Stimulated activated CD4-positive, alpha-beta T cell treated with anti-CD3 and anti-CD28 coated beads, TNF-alpha, amount 100 ng/mL, for 4 hours (primary cell): ENCODE results near the gene SORCS2.

Source experiments
- DNase-seq, 3 experiments: peaks; one replicate each; pipeline ENCODE4 v3.0.0-alpha.2; 2020; ENCODE audit warnings: low read depth in 3 of 3

SORCS2 gene

DNA sequence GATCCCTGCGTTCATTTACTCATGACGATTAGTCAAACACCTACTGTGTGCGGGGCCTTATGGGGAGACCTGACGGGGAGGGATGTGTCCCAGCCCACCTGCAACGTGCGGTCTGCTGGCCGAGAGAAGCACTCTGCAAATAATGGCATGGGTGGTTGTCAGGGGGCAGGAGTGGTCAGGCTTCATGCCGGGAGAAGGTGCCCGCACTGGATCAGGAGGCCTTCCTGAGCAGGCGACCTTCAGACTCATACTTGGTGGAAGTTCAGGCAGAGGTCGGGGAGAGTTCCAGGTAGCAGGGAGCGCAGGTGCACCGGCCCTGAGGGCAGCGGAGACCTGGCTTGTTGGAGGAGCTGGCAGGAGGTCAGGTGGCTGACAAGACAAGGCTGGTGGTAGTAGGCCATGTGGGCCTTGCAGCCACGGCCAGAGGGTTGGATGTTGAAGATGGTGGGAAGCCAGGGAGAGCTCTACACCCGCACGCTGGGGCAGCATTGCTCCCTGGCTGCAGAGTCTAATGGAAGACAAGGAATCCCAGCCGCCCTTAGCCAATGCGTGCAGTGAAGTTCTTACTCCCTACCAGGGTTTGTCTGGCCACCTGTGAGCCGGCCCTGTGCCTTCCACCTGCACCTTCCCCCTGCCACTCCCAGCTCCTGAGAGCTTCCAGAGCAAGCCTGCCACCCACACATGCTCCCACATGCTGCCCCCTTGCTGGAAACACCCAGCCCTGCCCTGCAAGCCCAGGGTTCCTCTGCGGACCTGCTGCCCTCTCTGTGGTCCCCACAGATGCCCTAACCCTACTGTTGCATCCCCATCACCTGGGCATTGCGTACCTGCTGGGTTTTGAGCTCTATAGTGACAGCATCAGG, 145.1 kb downstream of the SORCS2 start:
- DNase-seq = no peak

DNA sequence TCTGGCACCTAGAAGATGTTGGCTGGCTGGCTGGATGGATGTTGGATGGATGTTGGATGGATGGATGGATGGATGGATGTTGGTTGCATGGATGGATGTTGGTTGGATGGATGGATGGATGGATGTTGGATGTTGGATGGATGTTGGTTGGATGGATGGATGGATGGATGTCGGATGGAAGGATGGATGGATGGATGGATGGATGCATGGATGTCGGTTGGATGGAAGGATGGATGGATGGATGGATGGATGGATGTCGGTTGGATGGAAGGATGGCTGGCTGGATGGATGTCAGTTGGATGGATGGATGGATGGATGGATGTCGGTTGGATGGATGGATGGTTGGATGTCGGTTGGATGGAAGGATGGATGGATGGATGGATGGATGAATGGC, 145.7 kb downstream of the SORCS2 start:
- no peak for DNase-seq

GRCh38 chr4:7338876-7339623, 146.7 kb downstream of the SORCS2 start:
- no peak for DNase-seq

GRCh38 chr4:7339751-7340552, 147.6 kb downstream of the SORCS2 start:
- no peak for DNase-seq

DNA sequence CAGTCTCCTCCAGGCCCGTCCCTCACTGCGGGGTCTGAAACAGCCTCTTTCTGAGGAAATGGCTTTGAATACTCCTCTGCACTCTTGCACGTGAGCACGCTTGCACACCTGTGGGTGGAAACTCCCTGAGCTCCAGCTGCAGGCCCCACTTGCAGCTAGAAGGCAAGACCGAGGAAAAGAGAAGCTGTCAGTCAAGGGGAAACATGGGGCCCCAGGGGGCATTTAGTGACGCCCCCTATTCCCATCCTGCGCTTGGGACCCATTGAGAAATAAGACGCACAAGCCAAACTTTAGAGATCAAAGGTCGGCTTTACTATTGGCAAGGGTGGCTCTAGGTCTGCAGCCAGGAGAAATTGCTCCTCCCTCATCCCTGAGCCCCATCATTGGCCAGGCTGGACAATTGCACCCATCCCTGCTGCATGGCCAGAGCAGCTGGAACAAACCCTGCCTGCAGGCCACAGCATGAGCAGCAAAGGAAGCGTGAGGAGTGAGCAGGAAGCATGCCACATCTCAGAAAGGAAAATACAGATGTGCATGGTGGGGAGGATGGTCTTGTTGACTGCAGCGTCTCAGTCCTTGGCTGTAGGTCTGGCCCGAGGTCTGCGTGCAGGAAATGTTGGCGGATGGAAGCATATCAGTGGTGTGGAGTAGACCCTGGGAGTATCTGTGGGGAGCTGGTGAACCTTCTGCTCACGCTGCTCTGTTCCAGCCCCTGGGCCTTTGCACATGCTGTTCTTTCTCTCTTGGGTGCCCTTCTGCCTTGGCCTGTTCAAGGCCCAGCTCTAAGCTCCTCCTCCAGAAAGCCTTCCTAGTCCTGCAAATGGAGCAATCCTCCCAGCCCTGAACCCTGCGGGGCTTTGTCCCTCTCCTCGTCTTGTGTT, 148.5 kb downstream of the SORCS2 start:
- no peak for DNase-seq

GRCh38 chr4:7341491-7342222, 149.3 kb downstream of the SORCS2 start:
- no peak for DNase-seq

- DNase-seq = no peak
Observed at GRCh38 chr4:7342223-7343080, 150.1 kb downstream of the SORCS2 start.

DNA sequence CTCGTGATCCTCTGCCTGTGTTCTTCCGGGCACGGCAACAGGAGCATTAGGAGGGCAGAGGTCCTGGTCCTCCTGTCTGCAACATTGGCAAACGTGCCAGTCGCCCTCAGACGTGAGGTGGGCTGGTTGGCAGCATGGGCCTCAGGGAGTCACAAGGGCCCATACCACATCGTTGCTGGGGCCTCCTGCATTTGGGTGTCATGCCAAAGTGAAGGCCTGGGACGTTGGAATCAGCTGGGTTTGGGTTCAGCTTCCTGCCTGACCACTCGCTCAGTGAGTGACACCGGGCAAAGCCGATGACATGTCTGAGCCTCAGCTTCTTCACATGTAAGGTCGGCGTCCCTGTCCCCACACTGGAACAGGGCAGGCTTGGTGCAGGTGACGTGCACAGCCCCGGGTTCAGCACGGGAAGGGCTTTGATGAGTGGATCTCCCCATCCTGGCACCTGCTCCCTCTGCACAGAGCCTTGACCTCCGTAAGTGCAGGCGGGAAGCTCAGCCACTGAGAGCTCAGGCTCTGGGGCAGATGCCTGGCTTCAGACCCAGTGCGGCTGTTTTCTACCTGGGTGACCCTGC, 150.8 kb downstream of the SORCS2 start:
- no peak for DNase-seq

DNA sequence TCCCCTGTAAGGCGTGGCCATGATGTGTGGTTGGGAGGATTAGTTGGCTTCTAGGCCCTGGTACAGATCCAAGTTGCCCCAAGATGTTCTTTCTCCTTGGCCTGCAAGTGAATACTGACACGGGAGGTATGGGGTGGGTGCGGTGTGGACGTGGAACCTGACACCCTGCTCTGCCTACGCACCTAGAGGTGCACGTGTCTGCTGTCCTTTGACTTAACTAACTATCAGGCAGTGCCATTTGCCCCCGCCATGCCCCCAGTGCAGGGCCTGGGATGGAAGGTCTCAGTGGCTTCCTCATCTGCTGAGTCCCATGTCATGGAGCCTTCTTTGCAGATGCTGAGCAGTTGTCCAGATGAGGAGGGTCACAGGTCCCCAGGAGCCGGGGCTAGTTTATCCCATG, 151.6 kb downstream of the SORCS2 start:
- no peak for DNase-seq

GRCh38 chr4:7344636-7345155, 152.4 kb downstream of the SORCS2 start:
- no peak for DNase-seq

DNA sequence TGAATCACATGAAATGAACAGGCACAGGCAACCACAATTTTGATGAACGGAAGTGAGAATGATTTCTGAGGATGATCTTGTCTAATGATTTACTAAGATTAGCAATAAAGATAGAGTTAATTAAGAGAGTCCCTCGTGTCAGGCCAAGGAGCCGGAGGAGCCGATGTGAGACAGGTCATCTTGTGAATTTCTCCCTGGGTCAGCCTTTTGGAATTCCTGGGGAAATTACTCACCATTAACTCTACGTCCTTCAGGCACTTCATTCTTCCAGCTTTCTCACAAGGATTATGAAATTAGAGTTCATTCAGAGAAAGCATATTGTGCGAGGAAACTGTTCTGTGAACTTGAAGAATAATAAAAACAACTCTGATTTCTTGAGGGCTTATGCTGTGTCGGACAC, 155.6 kb downstream of the SORCS2 start:
- DNase-seq = no peak

DNA sequence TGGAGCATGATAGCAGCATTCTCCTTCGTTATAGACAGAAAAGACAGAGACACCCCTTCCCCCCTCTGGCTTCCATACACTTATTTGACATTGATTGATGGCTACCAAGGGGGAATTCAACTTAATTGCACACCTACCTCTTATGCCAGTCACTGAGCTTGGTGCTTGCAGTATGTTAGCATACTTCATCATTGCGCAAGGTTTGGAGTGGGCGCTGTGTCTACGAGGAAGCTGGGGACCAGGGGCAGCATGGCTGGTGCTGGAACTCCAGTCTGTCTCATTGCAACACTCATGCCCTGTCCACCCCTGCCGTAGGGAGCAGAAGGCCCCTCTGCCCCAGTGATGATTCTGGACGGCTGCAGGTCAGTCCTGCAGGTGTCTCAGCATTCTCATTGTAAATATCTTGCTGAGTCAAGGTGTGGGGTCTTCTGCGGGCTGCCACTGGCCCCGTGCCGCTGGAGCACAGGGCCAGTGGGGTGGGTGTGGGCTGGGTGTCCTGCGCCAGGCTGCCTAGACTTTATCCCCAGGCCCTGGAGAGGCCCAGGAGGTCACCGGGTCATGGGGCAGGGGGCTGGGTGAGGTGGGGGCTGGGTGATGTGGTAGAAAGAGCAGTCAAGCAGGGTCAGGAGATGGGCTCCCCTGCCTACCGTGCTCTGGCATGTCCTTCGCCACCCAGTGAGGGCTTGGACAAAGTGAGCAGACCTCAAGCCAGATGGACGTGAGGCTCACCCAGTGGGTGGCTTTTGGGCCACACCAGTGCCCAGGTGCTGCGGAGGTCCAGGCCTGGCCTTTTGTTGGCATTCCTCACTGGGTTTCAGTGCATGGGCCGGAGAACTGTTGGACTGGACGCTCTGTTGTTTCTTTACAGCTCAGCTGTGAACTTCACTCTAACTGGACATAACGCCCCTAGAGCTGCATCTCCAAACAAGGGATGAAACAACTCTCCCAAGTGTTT, 156.9 kb downstream of the SORCS2 start:
- DNase-seq = no peak

DNA sequence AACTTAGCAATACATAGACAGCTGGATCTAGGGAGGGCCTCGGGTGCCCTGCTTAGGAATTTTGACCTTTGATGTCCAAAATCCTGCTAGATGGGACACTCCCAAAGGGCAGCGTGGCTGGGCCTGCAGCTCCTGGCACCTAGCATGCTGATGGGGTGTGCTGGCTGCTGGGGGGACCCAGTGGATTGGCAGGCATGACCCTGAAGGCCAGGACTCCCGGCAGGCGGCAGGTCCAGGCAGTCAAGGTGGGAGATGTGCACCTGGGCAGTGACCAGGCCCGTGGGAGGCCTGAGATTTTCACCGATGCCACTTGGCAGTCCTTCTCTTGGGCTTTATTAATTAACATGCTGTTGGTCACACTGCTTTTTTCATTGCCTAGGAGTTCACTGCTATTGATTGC, 158.1 kb downstream of the SORCS2 start:
- no peak for DNase-seq

- no peak for DNase-seq
Observed at GRCh38 chr4:7351014-7351413, 158.7 kb downstream of the SORCS2 start.

- DNase-seq = no peak
Observed at GRCh38 chr4:7352486-7352885, 160.1 kb downstream of the SORCS2 start.

DNA sequence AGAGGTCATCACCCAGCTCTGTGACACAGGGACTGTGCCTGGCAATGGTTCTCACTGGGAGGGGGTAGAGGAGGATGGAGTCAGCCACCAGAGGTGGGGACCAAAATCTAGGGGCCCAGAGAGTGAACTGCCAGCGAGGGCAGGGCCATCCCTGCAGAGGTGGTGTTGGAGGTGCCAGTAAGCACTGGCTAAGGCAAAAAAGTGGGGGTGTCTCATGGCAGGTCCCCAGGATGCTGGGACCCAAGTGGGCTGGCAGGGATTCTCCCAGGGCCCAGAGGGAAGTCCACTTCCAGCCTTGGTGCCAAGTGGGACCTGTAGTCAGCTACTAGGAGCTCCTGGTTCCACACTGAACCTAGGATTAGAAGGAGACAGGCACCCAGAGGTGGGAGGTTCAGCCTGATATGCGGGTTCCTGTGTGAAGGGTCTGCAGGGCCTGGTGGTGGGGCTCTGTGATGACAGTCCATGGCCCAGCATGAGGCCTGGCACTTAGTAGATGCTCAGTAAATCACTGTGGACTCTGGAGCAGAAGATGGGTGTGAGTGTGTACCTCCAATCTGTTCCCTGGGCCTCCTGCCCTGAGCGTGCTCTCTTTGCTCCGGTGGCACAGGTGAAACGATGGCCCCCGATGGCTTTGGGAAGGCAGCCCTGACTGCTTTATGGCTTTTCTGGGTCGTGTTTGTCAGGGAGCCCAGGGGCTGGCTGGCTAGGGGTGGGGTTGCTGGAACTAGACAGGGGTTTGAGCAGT, 160.9 kb downstream of the SORCS2 start:
- no peak for DNase-seq
